Mesothelial cell of epicardium (in vitro differentiated cells): ENCODE data around the gene DUS1L. TPM values are rescaled to one million over a fixed set of nuclear protein-coding genes. Genes with fewer than 3 reads are reported as not detected.
A peak's percentile ranks its signal among the peaks of the same experiment; 100 is the strongest.

Experiments used
- DNase-seq, 2 experiments: peaks; one replicate each; pipeline ENCODE4 v3.0.0; 2021; ENCODE audit warnings: low spot score in 2 of 2; ENCODE audit not compliant: unreplicated experiment in 2 of 2
- H3K27ac Mint-ChIP-seq: 2 replicates; pipeline ENCODE4 v1.8.0; 2021; ENCODE audit warnings: mixed read lengths
- H3K27me3 Mint-ChIP-seq: 2 replicates; pipeline ENCODE4 v1.8.0; 2021; ENCODE audit warnings: low read depth, mixed read lengths
- H3K36me3 Mint-ChIP-seq: 2 replicates; pipeline ENCODE4 v1.8.0; 2021; ENCODE audit warnings: mixed read lengths
- H3K4me1 Mint-ChIP-seq: 2 replicates; pipeline ENCODE4 v1.8.0; 2021; ENCODE audit warnings: mixed read lengths
- H3K4me3 Mint-ChIP-seq: 2 replicates; pipeline ENCODE4 v1.8.0; 2021; ENCODE audit warnings: mild to moderate bottlenecking, moderate library complexity, mixed read lengths
- H3K9me3 Mint-ChIP-seq: 2 replicates; pipeline ENCODE4 v1.8.0; 2021; ENCODE audit warnings: mixed read lengths
- total RNA-seq: library from RNA; stranded (reverse); gene quantifications from 3 replicates; pipeline ENCODE4 v1.2.1, GENCODE V29; 2021
- TF ChIP-seq, protein P1 (sequence below): fragments of 200-600 bp; sonication (generic); IDR thresholded peaks from one replicate; pipeline ENCODE4 v1.5.0; 2021; ENCODE audit warnings: antibody characterized with exemption; ENCODE audit not compliant: unreplicated experiment

Gene DUS1L
- total RNA-seq, 1 donor from 2014 or later = 94.9 TPM

DNA sequence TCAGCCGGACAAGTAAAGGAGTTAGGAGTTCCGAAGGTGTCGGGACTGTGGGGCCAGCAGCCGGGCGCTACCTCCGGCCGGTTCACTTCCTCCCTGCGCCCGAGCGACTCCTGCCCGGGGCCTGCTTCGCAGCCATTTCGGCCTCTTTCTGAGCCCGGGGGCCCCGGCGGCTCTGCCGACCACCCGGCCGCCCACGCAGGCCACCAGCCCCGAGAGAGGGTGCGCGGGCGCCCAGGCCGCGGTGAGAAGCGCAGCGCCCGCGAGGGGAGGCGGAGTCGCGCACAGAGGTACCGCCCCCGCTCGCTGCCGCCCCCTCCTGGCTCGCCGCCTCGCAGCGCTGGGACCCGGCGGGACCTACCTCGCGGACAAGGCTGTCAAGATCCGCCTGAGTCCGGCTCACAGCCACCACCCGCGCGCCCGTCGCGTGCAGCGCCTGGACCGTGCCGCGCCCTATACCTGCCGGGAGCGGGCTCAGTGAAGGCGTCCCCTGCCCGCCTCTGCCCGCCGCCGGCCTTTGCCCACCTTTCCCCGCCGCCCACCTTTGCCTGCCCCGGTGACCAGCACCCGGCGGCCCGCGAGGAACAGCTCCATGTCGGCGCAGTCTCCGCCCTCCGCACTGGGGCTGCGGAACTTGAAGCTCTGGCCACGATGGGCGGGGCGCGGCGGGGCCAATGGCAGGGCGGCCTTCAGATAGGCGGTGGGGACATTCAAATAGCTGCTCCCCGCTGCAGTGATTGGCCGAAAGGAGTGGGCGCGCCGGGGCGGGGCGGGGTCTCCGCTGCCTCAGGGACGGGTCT, 28.3 kb downstream of the DUS1L start, which contains the start of gene DCXR:
DCXR (minus strand) TSS at position 606 of the 797 bp plus-strand sequence; CDS start at position 591, 15 bp downstream.
- peak within 1 kb of the TSS; percentile 74 for H3K4me3 Mint-ChIP-seq

GRCh38 chr17:82036634-82037091, 28.9 kb downstream of the DUS1L start:
- TF ChIP-seq, protein P1, sequence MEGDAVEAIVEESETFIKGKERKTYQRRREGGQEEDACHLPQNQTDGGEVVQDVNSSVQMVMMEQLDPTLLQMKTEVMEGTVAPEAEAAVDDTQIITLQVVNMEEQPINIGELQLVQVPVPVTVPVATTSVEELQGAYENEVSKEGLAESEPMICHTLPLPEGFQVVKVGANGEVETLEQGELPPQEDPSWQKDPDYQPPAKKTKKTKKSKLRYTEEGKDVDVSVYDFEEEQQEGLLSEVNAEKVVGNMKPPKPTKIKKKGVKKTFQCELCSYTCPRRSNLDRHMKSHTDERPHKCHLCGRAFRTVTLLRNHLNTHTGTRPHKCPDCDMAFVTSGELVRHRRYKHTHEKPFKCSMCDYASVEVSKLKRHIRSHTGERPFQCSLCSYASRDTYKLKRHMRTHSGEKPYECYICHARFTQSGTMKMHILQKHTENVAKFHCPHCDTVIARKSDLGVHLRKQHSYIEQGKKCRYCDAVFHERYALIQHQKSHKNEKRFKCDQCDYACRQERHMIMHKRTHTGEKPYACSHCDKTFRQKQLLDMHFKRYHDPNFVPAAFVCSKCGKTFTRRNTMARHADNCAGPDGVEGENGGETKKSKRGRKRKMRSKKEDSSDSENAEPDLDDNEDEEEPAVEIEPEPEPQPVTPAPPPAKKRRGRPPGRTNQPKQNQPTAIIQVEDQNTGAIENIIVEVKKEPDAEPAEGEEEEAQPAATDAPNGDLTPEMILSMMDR = no peak
- no peak overlapping the region for H3K27ac Mint-ChIP-seq

More for the DNA sequence above, 28.3 kb downstream of the DUS1L start, which contains the start of gene DCXR:
- Mint-ChIP-seq H3K36me3 (peaks cover 5% of the 10 kb centered on the region), H3K27ac (peak within 1 kb of the TSS; percentile 89), H3K9me3 (no peaks in the 10 kb centered on the region), H3K27me3 (no peaks in the 10 kb centered on the region), H3K4me1 (peaks cover 22% of the 10 kb centered on the region)
- peak; percentile 92 to 97 for DNase-seq
- TF ChIP-seq, protein P1 = peak; percentile 66

DNA sequence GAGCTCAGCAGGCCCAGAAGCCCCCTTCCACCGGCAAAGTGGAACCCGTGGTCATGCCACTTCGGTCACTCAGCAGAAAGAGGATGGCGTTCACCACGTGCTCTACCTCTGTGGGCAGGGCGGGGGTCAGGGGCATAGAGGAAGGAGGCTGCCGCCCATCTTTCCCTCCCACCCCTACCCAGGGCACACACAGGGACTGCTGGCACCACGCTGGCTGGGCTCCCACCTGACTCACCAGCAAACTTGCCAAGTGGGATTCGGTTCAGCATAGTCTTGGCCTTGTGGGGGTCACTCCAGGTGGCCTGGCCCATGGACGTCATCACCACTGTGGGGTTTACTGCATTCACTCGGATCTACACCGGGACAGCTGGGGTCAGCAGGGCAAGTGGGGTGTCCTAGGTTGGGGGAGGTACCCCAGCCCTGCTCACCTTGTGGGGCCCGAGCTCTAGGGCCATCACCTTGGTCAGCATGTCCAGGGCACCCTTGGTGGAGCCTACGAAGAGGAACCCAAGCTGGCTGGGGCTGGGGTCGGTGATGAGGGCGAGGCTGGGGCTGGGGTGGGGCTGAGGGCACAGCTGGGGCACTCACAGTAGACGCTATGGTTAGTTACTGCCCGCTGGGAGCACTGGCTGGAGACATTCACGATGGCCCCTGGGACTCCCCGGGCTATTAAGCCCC, 29.5 kb downstream of the DUS1L start:
- H3K4me3 Mint-ChIP-seq = peak overlapping the region; percentile 70
- H3K36me3 Mint-ChIP-seq = peaks cover 5% of the 10 kb centered on the region
- TF ChIP-seq, protein P1 = no peak
- no peaks in the 10 kb centered on the region for H3K27me3 Mint-ChIP-seq
- DNase-seq = no peak
- H3K9me3 Mint-ChIP-seq = no peaks in the 10 kb centered on the region
- H3K4me1 Mint-ChIP-seq = peaks cover 22% of the 10 kb centered on the region
- no peak overlapping the region for H3K27ac Mint-ChIP-seq

More at GRCh38 chr17:82036634-82037091, 28.9 kb downstream of the DUS1L start:
- H3K9me3 Mint-ChIP-seq = no peaks in the 10 kb centered on the region
- H3K27me3 Mint-ChIP-seq = no peaks in the 10 kb centered on the region
- H3K4me1 Mint-ChIP-seq = peaks cover 22% of the 10 kb centered on the region
- H3K4me3 Mint-ChIP-seq = peak overlapping the region; percentile 70
- H3K36me3 Mint-ChIP-seq = peaks cover 5% of the 10 kb centered on the region
- no peak for DNase-seq

DNA sequence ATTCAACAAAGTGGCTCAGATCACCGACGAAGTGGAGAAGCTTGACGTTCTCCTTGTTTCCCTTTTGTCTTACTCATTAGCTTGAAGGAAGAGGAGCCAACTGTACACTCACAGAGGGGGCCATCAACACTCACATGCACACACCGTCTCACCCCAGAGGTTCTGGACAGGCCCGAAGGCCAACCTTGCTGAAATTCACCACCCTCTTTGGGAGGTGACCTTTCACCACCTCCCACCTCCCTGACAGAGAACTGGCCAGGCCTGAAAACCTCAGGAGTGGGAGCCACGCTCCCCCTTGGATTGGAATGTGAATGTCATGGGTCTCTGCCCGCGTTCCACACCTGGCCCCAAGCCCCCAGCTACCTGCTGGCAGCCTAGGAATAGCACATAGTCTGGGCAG, 30.1 kb downstream of the DUS1L start:
- no peaks in the 10 kb centered on the region for H3K27me3 Mint-ChIP-seq
- H3K9me3 Mint-ChIP-seq = no peaks in the 10 kb centered on the region
- peaks cover 5% of the 10 kb centered on the region for H3K36me3 Mint-ChIP-seq
- no peak for DNase-seq
- no peak overlapping the region for H3K27ac Mint-ChIP-seq
- peaks cover 23% of the 10 kb centered on the region for H3K4me1 Mint-ChIP-seq
- peak overlapping the region; percentile 49 for H3K4me3 Mint-ChIP-seq
- TF ChIP-seq, protein P1 = no peak

DNA sequence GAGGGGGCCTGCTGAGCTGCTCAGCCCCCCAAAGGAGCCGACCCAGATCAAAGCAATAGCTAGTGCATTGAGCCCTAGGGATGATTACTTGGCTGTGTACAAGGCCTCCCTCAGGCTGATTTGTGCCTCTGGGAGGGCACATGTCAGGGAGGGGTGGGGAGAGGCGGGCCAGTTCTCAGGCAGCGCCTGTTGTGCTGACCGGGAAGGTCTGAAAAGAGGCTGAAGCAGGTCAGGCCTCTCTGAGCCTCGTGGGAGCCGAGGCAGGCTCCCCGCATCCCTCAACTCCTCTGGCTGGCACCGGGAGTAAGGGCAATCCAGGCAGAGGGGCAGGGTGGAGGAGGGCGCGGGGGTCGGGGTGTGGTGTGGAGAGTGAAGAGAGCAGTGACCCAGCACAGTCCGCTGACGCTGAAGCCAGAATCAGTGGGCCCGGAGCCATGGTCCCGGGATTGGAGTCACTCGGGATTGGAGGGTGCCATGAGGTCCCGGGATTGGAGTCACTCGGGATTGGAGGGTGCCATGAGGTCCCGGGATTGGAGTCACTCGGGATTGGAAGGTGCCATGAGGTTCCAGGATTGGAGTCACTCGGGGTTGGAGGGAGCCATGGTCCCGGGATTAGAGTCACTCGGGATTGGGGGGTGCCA, 31.1 kb downstream of the DUS1L start:
- Mint-ChIP-seq H3K36me3 (peaks cover 5% of the 10 kb centered on the region), H3K4me1 (peaks cover 27% of the 10 kb centered on the region), H3K27ac (no peak overlapping the region), H3K9me3 (no peaks in the 10 kb centered on the region), H3K4me3 (peak overlapping the region; percentile 26), H3K27me3 (no peaks in the 10 kb centered on the region)
- TF ChIP-seq, protein P1 = no peak
- DNase-seq = no peak
